Esophagus squamous epithelium (tissue), 5 donors: ENCODE data around the gene FKTN. TPM values are rescaled to one million over a fixed set of nuclear protein-coding genes. Genes with fewer than 3 reads are reported as not detected.
"Not testable (repeated sequence)": the region's sequence is repeated elsewhere in the genome, so short reads cannot be mapped to it uniquely, and the experiment has no call there.

Source experiments
- DNase-seq: peaks from one replicate; lab custom pipeline; 2025; lab: John Stamatoyannopoulos, UW
- H3K27ac ChIP-seq, 4 donors: fragments of 200-600 bp; sonication (generic); one replicate each; pipeline ENCODE4 v1.5.1; 2016 to 2019; ENCODE audit warnings: mild to moderate bottlenecking in 1 of 4
- H3K27me3 ChIP-seq, 4 donors: fragments of 200-600 bp; sonication (generic); 1 replicate in 3 of 4; 2 replicates in 1 of 4; pipeline versions ENCODE4 v1.5.1 to v1.6.0; 2017 to 2021; ENCODE audit warnings: antibody characterized with exemption in 1 of 4
- H3K36me3 ChIP-seq, 3 donors: fragments of 200-600 bp; sonication (generic); one replicate each; pipeline ENCODE4 v1.5.1; 2016 to 2019
- H3K4me1 ChIP-seq, 3 donors: fragments of 200-600 bp; sonication (generic); one replicate each; pipeline ENCODE4 v1.5.1; 2017 to 2019
- H3K4me3 ChIP-seq, 4 donors: fragments of 200-600 bp; sonication (generic); 1 replicate in 3 of 4; 2 replicates in 1 of 4; pipeline ENCODE4 v1.5.1; 2016 to 2019; ENCODE audit warnings: mild to moderate bottlenecking in 2 of 4, moderate library complexity in 1 of 4
- H3K9me3 ChIP-seq, 3 donors: fragments of 200-600 bp; sonication (generic); one replicate each; pipeline ENCODE4 v1.5.1; 2016 to 2019
- POLR2A ChIP-seq, 4 donors: fragments of 450-650 bp; IDR thresholded peaks; one replicate each; pipeline ENCODE4 v1.6.1; 2017; ENCODE audit warnings: antibody characterized with exemption in 4 of 4, mild to moderate bottlenecking in 4 of 4, moderate library complexity in 3 of 4
- WGBS, 2 donors: methylation state at CpG; one replicate each; pipeline ENCODE4 v1.1.5; 2018; 5-methylcytosine and 5-hydroxymethylcytosine counted together
- intact Hi-C: fragments of 100-400 bp; cut with DNase I; formaldehyde crosslinking; loops from one replicate; pipeline ENCODE4 v1.15.0; 2022
- total RNA-seq, 4 donors: library from RNA; depleted of rRNA; stranded (reverse); fragments of >200 nt; gene quantifications; one replicate each; pipeline ENCODE4 v1.1.0, GENCODE V29; 2016
- TF ChIP-seq, protein P1 (sequence below), 6 experiments: fragments of 450-650 bp in 4 of 6; fragments of 200-600 bp in 2 of 6; sonication (generic) in 2 of 6; IDR thresholded peaks; one replicate each; pipeline ENCODE4 v1.5.1; 2016 to 2019; ENCODE audit warnings: antibody characterized with exemption in 6 of 6, mild to moderate bottlenecking in 4 of 6, moderate library complexity in 4 of 6
- donor health status: DM: yes; HTN: yes; CAD: no.

FKTN gene
- total RNA-seq, 4 donors from 2014 or later: 5.9 to 10.9 (median 7.2) TPM

DNA sequence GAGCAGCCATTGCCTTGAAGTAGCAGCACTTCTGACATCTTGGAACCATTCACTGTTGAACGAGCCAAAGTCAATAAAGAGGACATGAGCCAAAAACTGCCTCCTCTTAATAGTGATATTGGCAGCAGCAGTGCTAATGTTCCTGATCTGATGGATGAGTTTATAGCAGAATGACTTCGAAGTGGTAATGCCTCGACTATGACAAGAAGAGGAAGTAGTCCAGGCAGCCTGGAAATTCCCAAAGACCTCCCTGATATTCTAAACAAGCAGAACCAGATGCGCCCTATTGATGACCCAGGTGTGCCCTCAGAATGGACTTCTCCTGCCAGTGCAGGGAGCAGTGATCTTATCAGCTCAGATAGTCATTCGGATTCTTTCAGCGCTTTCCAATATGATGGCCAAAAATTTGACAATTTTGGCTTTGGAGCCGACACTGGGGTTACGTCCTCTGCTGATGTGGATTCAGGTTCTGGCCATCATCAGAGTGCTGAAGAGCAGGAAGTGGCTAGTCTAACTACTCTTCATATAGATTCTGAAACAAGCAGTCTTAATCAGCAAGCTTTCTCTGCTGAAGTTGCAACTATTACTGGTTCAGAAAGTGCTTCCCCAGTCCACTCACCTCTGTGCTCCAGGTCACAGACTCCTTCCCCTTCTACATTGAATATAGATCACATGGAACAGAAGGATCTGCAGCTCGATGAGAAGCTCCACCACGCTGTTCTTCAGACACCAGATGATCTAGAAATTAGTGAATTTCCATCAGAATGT lies 35.1 kb upstream of the FKTN start:
- H3K9me3 ChIP-seq, H3K4me1 ChIP-seq, intact Hi-C loops, H3K27ac ChIP-seq, H3K4me3 ChIP-seq, DNase-seq, H3K27me3 ChIP-seq, H3K36me3 ChIP-seq: not testable (repeated sequence)
- 61 to 73% methylated on average over 6 to 10 of the region's 10 CpGs for WGBS, 2 donors

- no peak for DNase-seq
- Histone ChIP-seq H3K27ac (no peak overlapping the region), H3K4me1 (no peaks in the 10 kb centered on the region), H3K9me3 (no peaks in the 10 kb centered on the region), H3K27me3 (no peaks in the 10 kb centered on the region), H3K4me3 (no peak overlapping the region), H3K36me3 (no peaks in the 10 kb centered on the region)
- WGBS, 2 donors: 74 to 78% methylated on average over 3 of the region's 3 CpGs
- TF ChIP-seq, protein P1, sequence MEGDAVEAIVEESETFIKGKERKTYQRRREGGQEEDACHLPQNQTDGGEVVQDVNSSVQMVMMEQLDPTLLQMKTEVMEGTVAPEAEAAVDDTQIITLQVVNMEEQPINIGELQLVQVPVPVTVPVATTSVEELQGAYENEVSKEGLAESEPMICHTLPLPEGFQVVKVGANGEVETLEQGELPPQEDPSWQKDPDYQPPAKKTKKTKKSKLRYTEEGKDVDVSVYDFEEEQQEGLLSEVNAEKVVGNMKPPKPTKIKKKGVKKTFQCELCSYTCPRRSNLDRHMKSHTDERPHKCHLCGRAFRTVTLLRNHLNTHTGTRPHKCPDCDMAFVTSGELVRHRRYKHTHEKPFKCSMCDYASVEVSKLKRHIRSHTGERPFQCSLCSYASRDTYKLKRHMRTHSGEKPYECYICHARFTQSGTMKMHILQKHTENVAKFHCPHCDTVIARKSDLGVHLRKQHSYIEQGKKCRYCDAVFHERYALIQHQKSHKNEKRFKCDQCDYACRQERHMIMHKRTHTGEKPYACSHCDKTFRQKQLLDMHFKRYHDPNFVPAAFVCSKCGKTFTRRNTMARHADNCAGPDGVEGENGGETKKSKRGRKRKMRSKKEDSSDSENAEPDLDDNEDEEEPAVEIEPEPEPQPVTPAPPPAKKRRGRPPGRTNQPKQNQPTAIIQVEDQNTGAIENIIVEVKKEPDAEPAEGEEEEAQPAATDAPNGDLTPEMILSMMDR (IDR thresholded peaks at IDR 0.05): no peak
- no peak for TF ChIP-seq POLR2A (IDR thresholded peaks at IDR 0.05)
- intact Hi-C loops: no loop called here
Observed at GRCh38 chr9:105531530-105531929, 26.4 kb upstream of the FKTN start.

- no peak for DNase-seq
- Histone ChIP-seq H3K27ac (no peak overlapping the region), H3K9me3 (no peaks in the 10 kb centered on the region), H3K27me3 (no peaks in the 10 kb centered on the region), H3K36me3 (no peaks in the 10 kb centered on the region), H3K4me1 (no peaks in the 10 kb centered on the region), H3K4me3 (no peak overlapping the region)
- intact Hi-C loops: no loop called here
- 79 to 92% methylated on average over 3 of the region's 3 CpGs for WGBS, 2 donors
- TF ChIP-seq, protein P1 (IDR thresholded peaks at IDR 0.05): no peak
Observed at GRCh38 chr9:105535920-105536668, 21.8 kb upstream of the FKTN start.

- Histone ChIP-seq H3K9me3 (no peaks in the 10 kb centered on the region), H3K27ac (no peak overlapping the region), H3K4me3 (no peak overlapping the region), H3K36me3 (no peaks in the 10 kb centered on the region), H3K27me3 (no peaks in the 10 kb centered on the region), H3K4me1 (no peaks in the 10 kb centered on the region)
- intact Hi-C loops: no loop called here
- no peak for DNase-seq
- TF ChIP-seq POLR2A (IDR thresholded peaks at IDR 0.05): no peak
- TF ChIP-seq, protein P1 (IDR thresholded peaks at IDR 0.05): no peak
- 92 to 97% methylated on average over 1 of the region's 1 CpG for WGBS, 2 donors
Observed at GRCh38 chr9:105539452-105539851, 18.5 kb upstream of the FKTN start.

GRCh38 chr9:105541838-105542237 lies 16.1 kb upstream of the FKTN start:
- Histone ChIP-seq H3K36me3 (no peaks in the 10 kb centered on the region), H3K27me3 (no peaks in the 10 kb centered on the region), H3K27ac (no peak overlapping the region), H3K4me3 (no peak overlapping the region), H3K9me3 (no peaks in the 10 kb centered on the region), H3K4me1 (no peaks in the 10 kb centered on the region)
- TF ChIP-seq POLR2A (IDR thresholded peaks at IDR 0.05): no peak
- TF ChIP-seq, protein P1 (IDR thresholded peaks at IDR 0.05): no peak
- intact Hi-C loops: no loop called here
- WGBS, 2 donors: 76 to 95% methylated on average over 3 of the region's 3 CpGs
- no peak for DNase-seq
